Subcutaneous adipose tissue (tissue), 4 donors: ENCODE measurements around the gene CFAP58. TPM values are rescaled to one million over a fixed set of nuclear protein-coding genes. Genes with fewer than 3 reads are reported as not detected.

Experiments
- total RNA-seq, 4 donors: library from RNA; depleted of rRNA; stranded (reverse); fragments of >200 nt; gene quantifications; one replicate each; pipeline ENCODE4 v1.1.0, GENCODE V29; 2016
- TF ChIP-seq, protein P1 (sequence below): fragments of 450-650 bp; IDR thresholded peaks from one replicate; pipeline ENCODE4 v1.5.1; 2016; ENCODE audit warnings: low read depth, mild to moderate bottlenecking, control low read depth, antibody characterized with exemption, moderate library complexity

Gene CFAP58
- total RNA-seq, 4 donors from 2014 or later: 0.16 to 0.66 (median 0.26) TPM

GRCh38 chr10:104323760-104324201 is 29.9 kb upstream of the CFAP58 start:
- TF ChIP-seq, protein P1, sequence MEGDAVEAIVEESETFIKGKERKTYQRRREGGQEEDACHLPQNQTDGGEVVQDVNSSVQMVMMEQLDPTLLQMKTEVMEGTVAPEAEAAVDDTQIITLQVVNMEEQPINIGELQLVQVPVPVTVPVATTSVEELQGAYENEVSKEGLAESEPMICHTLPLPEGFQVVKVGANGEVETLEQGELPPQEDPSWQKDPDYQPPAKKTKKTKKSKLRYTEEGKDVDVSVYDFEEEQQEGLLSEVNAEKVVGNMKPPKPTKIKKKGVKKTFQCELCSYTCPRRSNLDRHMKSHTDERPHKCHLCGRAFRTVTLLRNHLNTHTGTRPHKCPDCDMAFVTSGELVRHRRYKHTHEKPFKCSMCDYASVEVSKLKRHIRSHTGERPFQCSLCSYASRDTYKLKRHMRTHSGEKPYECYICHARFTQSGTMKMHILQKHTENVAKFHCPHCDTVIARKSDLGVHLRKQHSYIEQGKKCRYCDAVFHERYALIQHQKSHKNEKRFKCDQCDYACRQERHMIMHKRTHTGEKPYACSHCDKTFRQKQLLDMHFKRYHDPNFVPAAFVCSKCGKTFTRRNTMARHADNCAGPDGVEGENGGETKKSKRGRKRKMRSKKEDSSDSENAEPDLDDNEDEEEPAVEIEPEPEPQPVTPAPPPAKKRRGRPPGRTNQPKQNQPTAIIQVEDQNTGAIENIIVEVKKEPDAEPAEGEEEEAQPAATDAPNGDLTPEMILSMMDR: no peak

DNA sequence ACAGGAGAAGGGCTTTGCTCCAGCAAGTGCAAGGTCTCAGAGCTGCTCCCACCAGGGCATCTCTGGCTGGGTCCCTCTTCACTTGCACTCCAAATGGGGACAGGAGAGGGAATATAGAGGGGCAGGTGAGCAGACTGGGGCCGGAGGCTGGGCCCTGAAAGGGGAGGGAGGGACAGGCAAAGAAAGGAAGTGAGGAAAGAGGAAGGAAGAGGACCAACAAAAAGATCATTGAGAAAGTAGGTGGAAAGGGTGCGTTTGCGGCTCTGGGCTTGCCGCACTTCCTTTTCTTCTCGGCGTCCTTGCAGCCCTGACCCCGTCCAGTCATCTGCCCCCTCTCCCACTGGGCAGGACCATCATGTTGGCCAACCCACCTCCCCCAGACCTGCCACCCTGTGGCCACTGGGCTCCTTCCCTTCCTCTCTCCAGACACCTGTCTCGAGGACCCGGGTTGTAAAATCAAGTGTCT is 29.4 kb upstream of the CFAP58 start:
- TF ChIP-seq, protein P1: no peak

GRCh38 chr10:104324931-104325330 is 28.7 kb upstream of the CFAP58 start:
- TF ChIP-seq, protein P1: no peak

DNA sequence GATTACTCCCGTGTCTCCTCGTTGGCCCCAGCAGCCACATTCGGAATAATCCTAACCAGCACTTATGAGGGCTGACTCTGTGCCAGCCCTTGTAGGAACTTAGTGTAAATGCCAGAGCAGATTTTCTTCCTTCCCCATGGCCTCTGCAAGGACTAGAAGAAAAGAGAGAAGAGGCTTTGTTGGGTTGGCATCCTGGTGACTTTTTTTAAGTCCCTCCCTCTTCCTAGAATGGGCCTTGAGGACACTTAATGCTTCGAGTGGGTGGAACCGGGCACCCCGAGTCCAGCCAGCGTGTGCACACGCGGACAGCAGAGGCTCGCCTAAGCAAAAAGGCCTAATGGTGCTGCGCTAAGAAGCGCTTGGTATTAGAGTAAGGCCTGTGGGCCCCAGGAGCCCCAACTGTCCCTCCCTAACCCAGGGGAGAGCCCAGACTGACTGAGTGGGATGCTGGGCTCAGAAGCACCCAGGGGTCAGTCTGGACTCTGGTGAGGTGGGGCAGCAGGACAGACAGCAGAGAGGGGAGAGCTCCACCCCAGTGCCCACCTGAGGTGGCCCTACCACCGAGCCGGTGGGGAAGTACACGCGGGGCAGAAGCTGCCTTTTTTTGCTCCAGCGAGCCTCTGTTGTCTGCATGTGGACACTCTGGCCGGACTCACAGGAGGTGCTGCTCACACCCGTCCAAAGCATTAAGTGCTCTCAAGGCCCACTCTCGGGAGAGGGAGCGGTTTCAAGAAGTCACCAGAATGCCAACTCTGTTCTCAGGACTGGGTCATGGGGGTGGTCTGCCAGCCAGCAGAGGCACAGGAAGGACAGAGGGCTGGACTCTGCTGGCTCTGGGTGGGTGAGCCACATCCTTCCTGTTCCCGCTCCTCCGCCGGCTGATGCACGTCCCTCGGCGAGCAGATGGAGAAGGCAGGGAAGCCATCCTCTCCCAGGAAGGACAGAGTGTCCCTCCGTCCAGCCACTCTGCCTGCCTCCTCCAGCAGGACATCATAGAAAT is 27.9 kb upstream of the CFAP58 start:
- TF ChIP-seq, protein P1: no peak

DNA sequence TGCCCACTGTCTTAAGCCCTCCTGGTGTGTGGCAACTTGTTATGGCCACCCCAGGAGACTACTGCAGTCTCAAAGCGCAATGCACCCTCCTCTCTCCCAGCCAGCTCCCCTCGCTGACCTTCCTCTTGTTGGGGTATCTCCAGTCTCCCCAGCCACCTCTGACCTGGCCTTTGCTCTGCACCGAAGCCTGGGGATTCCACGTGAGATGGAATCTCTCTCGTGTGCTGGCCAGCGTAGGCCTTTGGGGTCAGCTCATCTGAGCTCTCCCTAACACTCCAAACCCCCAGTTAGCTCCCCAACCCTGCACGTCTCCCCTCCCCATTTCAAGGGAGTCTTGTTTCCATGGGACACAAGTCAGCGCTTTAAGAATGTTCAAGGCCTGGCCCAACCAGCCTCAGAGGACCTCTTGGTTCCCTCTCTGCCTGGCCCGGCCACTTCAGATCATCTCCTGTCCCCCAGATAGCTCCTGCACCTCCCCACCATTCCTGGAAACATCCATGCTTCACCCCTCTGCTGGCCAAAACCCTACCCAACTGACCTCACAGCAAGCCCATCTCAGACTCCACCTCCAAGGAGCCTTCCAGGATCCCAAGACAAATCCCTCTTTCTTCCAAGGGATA is 26.5 kb upstream of the CFAP58 start:
- TF ChIP-seq, protein P1: no peak

- TF ChIP-seq, protein P1: no peak
These were observed 25.6 kb upstream of the CFAP58 start for GRCh38 chr10:104327745-104328645.
